ENCODE data around the gene ZNF600.
"Not testable (repeated sequence)": the region's sequence is repeated elsewhere in the genome, so short reads cannot be mapped to it uniquely, and the experiment has no call there.

The ZNF600 gene

GRCh38 chr19:52734331-52734892 is 52.2 kb downstream of the ZNF600 start:
- H3K4me3 ChIP-seq (ENCODE audit: low read depth, low read length): peak overlapping the region; percentile 64
- no peak for TF ChIP-seq CTCF (IDR thresholded peaks at IDR 0.05; ENCODE audit: borderline replicate concordance, insufficient read depth, low read depth, low read length)

DNA sequence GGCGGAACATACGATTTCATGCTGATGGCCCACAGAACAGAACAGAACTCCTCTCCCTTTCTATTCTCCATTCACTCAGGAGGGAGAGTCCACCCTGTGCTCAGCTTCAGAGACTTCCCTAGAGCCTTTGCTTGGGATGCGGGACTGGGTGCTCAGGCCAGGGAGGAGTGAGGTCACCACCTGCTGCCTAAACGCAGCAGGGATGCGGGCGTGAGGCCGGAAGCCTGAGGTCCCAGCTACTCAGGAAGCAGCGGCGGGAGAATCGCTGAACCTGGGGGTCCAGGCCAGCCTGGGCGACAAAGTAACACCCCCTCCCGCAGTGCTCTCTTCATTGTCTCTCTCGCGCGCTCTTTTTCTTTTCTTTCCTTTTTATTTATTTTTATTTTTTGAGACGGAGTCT is 60.5 kb downstream of the ZNF600 start:
- not testable (repeated sequence) for H3K4me3 ChIP-seq (ENCODE audit: low read depth, low read length)

DNA sequence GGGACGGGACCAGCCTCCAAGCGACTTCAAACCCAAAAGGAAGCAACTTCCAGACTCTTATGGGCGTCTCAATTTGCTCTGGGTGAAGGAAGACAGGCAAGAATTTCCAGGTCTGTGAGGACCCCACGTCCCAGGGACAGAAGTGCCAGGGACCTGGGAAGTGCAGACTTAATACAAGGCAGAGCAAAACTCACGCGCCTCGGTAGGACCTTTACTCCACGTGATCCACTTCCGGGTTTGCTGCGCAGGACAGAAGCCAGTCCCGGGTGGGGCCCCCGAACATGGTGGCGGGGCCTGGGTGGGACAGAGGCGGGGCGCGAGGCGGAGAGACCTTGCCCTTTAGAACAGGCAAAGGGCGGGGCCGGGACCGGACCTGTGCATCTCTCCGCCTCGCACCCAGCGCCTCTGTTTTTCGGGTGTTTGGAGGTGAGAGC is 61.0 kb downstream of the ZNF600 start:
- TF ChIP-seq CTCF (IDR thresholded peaks at IDR 0.05; ENCODE audit: borderline replicate concordance, insufficient read depth, low read depth, low read length): no peak

GRCh38 chr19:52724701-52725514 is 61.7 kb downstream of the ZNF600 start:
- no peak overlapping the region for H3K4me3 ChIP-seq (ENCODE audit: low read depth, low read length)
- TF ChIP-seq CTCF (IDR thresholded peaks at IDR 0.05; ENCODE audit: borderline replicate concordance, insufficient read depth, low read depth, low read length): no peak

More for the DNA sequence above, 61.0 kb downstream of the ZNF600 start:
- no peak overlapping the region for H3K4me3 ChIP-seq (ENCODE audit: low read depth, low read length)

DNA sequence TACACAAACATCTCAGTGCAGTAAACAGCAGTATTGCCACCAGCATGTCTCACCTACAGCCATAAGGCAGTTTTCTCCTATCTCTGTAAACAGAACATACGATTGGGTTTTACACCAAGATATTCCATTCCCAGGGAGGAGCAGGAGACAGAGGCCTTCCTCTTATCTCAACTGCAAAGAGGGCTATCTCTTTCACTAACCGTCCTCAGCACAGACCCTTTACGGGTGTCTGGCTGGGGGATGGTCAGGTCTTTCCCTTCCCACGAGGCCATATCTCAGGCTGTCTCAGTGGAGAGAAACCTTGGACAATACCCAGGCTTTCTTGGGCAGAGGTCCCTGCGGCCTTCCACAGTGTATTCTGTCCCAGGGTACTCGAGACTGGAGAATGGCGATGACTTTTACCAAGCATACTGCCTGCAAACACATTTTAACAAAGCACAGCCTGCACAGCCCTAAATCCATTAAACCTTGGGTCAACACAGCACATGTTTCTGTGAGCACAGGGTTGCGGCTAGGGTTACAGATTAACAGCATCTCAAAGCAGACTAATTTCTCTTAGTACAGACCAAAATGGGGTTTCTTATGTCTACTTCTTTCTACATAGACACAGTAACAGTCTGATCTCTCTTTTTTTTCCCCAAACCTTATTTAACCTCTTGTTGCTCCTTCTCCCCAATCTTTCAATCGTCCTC is 62.5 kb downstream of the ZNF600 start:
- H3K4me3 ChIP-seq (ENCODE audit: low read depth, low read length): not testable (repeated sequence)

- no peak overlapping the region for H3K4me3 ChIP-seq (ENCODE audit: low read depth, low read length)
- no peak for TF ChIP-seq CTCF (IDR thresholded peaks at IDR 0.05; ENCODE audit: borderline replicate concordance, insufficient read depth, low read depth, low read length)
Measured at GRCh38 chr19:52722062-52723003, 64.3 kb downstream of the ZNF600 start.

- not testable (repeated sequence) for H3K4me3 ChIP-seq (ENCODE audit: low read depth, low read length)
Measured at GRCh38 chr19:52720541-52720940, 66.0 kb downstream of the ZNF600 start.

DNA sequence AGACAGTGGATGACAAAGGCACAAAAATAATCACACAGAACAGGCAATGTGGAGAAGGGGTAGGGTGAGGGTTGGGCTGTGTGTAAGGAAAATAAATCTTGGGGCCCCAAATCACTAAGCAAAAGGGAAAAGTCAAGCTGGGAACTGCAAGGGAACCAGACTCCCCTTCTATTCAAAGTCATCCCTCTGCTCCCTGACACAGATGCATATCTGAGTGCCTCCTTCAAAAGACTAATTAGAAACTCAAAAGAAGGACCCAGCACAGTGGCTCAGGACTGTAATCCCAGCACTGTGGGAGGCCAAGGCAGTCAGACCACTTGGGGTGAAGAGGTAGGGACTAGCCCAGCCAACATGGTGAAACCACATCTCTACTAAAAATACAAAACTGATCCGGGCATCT is 70.1 kb downstream of the ZNF600 start:
- no peak for TF ChIP-seq CTCF (IDR thresholded peaks at IDR 0.05; ENCODE audit: borderline replicate concordance, insufficient read depth, low read depth, low read length)
- no peak overlapping the region for H3K4me3 ChIP-seq (ENCODE audit: low read depth, low read length)

DNA sequence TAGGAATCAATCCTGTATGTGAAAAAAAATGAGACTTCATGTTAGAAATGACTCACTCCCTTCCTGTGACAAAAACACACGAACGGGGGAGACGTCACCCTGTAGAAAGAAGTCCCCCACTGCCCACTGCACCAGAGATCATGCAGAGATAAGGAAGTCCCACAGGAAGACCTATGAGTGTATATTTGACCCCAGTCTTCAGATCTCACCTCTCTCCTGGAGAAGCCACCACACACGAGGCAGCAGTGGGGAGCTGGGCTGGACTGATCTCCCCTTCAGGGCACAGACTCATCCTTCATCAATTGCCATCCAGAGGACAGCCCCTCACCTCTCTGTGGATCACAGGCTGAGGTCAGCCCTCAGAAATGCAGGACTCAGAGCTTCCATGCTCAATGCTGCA is 70.7 kb downstream of the ZNF600 start:
- not testable (repeated sequence) for H3K4me3 ChIP-seq (ENCODE audit: low read depth, low read length)

DNA sequence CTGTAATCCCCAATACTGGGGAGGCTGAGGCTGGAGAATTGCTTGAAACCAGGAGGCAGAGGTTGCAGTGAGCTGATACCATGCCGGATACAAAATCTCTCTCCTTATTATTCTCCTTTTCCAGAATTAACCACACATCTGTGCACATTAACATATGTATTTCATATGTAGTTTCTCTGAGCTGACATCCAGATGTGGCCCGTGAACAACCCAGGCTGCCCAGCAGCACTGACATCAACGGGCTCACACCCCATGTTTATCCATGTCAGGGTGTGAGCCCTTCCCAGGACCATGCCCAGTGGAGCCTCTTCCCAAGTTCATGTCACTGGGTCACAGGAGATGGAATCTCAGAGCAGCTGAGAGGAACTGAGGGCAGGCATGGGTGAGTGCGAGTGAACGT is 71.3 kb downstream of the ZNF600 start:
- not testable (repeated sequence) for H3K4me3 ChIP-seq (ENCODE audit: low read depth, low read length)
